Skeletal muscle satellite cell (primary cell): Measurements from ENCODE around the gene SLC2A10.
A peak's percentile ranks its signal among the peaks of the same experiment; 100 is the strongest.

Source experiments
- H3K27me3 ChIP-seq: 2 replicates; pipeline ENCODE4 v1.7.0; 2013; ENCODE audit warnings: low read length; ENCODE audit not compliant: control insufficient read depth, insufficient read depth
- H3K36me3 ChIP-seq: 2 replicates; pipeline ENCODE4 v1.7.0; 2013; ENCODE audit warnings: mild to moderate bottlenecking, control low read depth, low read length; ENCODE audit not compliant: insufficient read depth
- H3K4me1 ChIP-seq: 2 replicates; pipeline ENCODE4 v1.7.0; 2013; ENCODE audit warnings: low read length; ENCODE audit not compliant: control insufficient read depth, insufficient read depth
- H3K4me2 ChIP-seq: 2 replicates; pipeline ENCODE4 v1.7.0; 2013; ENCODE audit warnings: mild to moderate bottlenecking, low read length
- H3K4me3 ChIP-seq: 2 replicates; pipeline ENCODE4 v1.7.0; 2013; ENCODE audit warnings: low read length
- H3K9ac ChIP-seq: 2 replicates; pipeline ENCODE4 v1.7.0; 2013; ENCODE audit warnings: mild to moderate bottlenecking, low read depth, low read length, moderate library complexity
- H3K9me3 ChIP-seq: replicated peaks from 2 replicates; pipeline ENCODE4 v1.7.0; 2013; ENCODE audit warnings: mild to moderate bottlenecking, control low read depth, low read length

The SLC2A10 gene

DNA sequence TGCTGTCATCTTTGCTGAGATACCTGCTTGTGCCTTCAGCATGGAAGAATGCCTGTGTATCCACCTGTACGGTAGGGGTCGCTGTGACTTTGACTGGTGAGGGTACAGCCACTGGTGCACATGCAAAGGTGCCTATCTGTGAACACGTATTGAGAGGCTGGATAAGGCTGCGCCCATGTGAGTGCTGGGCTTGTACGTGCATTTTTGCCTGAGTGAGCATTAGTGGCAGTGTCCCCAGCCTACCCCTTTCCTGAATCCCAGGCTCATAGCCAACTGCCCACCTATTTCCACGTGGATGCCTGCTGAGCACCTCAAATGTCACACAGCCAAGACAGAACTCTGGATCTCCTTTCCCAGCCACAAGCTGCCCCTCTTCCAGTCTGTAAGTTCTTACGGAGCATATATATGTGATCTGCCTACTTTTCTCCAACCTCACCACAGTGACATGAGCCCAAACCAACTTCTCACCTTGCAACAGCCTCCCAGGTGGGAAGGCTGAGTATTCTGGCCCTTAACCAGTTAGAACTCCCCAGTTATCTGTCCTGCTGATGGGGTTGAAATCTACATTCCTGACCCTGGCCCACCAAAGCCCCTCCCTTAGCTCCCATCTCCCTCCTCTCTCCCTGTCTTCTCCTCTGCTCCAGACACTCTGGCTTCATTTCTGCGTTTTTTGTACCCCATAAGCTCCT is 1.1 kb upstream of the SLC2A10 start:
- Histone ChIP-seq H3K4me2 (no peak overlapping the region), H3K36me3 (no peaks in the 10 kb centered on the region), H3K9ac (no peak overlapping the region), H3K27me3 (peaks cover 17% of the 10 kb centered on the region), H3K9me3 (no peaks in the 10 kb centered on the region), H3K4me1 (peaks cover 7% of the 10 kb centered on the region), H3K4me3 (no peak overlapping the region)

DNA sequence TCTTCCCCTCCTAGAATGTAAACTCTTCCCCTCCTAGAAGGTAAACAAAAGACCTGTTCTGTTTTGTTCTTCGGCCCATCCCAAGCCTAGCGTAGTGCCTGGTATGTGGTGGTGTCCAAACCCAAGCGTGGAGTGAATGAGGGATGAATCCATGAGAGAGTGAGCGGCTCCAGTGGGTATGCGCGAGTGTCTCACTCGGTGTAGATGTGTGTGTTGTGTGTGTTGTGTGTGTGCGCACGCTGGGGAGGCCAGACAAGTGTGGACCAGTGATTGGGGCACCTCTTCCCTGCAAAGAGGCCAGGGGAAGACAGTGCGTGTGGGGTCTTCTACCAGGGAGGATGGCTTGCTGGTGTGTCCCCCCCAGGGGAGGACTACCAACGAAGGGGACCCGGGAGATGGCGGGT is 392 bp upstream of the SLC2A10 start:
- Histone ChIP-seq H3K4me2 (peak overlapping the region; percentile 90), H3K27me3 (peaks cover 17% of the 10 kb centered on the region), H3K4me3 (peak overlapping the region; percentile 84), H3K9me3 (no peaks in the 10 kb centered on the region), H3K9ac (peak overlapping the region; percentile 91), H3K36me3 (no peaks in the 10 kb centered on the region), H3K4me1 (peaks cover 7% of the 10 kb centered on the region)

DNA sequence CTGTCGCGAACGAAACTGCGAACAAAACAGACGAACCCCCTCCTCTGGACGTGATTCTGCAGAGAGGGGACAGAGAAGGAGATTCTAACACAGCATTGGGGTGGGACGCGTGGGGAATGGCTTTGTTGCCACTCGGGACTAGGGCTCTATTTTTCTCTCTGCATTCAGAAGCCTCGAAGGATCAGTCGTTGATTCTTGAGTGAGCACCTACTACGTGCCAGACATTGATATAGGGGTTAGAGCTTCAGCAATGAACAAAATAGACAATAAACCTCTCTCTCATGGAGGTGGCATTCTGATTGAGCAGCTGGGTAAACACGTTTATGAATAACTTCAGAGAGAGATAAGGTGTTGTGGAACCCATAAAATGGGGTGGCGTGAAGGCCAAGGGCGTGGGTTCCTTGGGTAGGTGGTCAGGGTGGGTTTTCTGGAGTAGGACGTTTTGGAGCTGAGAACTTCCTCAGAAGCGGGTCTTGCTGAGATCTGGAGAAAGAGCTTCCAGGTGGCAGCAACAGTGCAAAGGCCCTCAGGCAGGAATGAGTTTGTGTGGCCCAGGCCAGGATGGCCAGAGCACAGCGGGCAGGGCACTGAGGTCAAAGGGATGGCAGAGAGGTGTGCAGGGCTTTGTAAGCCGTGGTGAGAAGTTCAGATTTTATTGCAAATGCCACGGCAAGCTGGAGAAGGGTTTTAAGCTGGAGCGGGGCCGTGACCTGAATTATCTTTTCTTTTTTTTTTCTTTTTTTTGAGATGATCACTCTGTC is 884 bp downstream of the SLC2A10 start:
- no peaks in the 10 kb centered on the region for H3K9me3 ChIP-seq
- peaks cover 10% of the 10 kb centered on the region for H3K27me3 ChIP-seq
- peak overlapping the region; percentile 91 for H3K9ac ChIP-seq
- H3K4me2 ChIP-seq = peak overlapping the region; percentile 90
- no peaks in the 10 kb centered on the region for H3K36me3 ChIP-seq
- peak overlapping the region; percentile 84 for H3K4me3 ChIP-seq
- peaks cover 11% of the 10 kb centered on the region for H3K4me1 ChIP-seq

DNA sequence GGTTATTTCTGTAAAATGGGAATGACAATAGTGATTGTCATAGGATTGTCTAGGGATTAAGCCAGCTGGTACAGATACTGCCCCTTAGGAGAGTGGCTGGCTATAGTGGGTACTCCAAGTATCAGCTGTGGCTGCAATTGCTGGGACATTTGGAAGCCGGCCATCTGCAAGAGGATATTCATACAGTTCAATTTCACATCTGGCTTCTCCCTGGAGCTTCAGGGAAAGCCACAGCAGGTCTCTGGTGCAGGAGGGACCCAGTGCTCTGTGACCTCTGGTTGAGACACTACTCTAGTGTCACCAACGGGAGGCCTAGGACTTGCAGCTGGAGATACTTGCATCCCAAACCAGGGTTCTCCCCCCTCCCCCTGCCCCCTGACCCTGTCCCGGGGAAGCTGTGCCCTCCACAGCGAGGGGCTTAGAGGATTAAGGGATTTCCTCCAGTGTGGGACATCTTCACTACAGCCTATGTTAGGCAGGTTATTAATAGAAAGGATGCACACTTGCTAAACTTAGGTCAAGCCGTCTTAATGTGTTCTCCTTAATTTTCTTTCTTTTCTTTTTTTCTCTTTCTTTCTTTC is 2.7 kb downstream of the SLC2A10 start:
- peaks cover 14% of the 10 kb centered on the region for H3K4me1 ChIP-seq
- H3K9me3 ChIP-seq = no peaks in the 10 kb centered on the region
- H3K27me3 ChIP-seq = no peaks in the 10 kb centered on the region
- no peak overlapping the region for H3K9ac ChIP-seq
- H3K4me3 ChIP-seq = no peak overlapping the region
- no peak overlapping the region for H3K4me2 ChIP-seq
- no peaks in the 10 kb centered on the region for H3K36me3 ChIP-seq

DNA sequence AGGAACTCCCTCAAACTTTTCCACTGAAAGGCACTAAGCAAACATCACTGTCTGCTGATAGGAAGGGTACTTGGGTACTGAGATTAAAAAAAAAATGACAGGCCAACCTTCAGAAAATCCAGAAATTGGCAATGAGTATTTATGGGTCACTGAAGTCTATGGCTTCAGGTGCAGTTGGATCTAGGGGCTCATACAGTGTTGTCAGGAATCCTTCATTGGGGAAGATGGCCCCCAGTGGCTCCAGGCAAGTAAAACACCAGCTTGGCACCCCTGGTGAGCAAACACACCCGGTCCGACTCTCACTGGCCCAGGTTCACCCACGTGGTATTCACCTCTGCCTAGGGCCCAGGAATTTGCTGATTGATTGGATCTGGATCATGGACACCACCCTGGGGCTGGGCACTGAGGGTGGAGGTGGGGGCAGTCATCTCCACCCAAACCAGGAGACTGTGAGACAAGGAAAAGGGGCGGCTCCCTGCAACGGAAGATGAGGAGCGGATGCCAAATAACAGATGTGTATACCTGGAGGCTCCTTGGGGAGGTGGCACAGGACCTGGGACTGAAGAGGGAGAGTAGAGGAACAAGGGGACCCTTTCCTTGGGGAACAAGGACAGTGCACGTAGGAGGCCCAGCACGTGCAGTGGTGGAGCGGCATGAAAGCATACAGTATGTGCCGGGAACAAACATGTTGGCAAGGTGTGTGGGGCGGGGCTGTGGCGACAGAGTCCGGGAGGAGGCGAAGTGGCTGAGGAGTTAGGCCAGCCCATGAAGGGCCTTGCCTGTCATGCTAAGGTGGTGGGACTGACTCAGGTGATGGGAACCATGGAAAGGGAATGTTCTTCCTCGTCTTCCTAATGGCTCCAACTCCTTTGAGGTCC is 4.7 kb downstream of the SLC2A10 start:
- Histone ChIP-seq H3K4me3 (no peak overlapping the region), H3K9ac (no peak overlapping the region), H3K4me1 (peaks cover 14% of the 10 kb centered on the region), H3K27me3 (no peaks in the 10 kb centered on the region), H3K4me2 (no peak overlapping the region), H3K9me3 (no peaks in the 10 kb centered on the region), H3K36me3 (no peaks in the 10 kb centered on the region)

DNA sequence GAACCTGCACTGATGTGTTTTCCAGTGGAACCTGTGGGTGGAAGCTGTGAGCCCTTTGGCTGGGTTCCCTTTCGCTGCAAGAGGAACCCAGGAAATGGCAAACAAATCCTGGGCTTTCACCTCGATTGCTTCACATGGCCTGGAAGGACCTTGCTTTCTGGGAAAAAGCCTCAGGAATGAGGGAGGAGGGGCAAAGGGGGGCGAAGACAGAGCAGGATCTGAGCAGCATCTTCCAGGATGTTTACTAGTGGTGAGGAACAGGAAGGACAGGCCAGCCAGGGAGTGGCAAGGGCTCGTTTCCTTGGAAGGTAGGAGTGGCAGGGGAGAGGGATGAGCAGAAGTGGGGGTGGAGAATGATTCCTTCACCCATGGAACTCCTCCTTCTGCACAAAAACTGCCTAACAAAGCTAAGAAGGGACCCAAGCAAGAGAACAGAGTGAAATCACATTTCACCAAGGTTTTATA is 5.9 kb downstream of the SLC2A10 start:
- Histone ChIP-seq H3K36me3 (peaks cover 6% of the 10 kb centered on the region), H3K9me3 (no peaks in the 10 kb centered on the region), H3K4me1 (peaks cover 11% of the 10 kb centered on the region), H3K4me2 (no peak overlapping the region), H3K4me3 (no peak overlapping the region), H3K27me3 (no peaks in the 10 kb centered on the region), H3K9ac (no peak overlapping the region)

DNA sequence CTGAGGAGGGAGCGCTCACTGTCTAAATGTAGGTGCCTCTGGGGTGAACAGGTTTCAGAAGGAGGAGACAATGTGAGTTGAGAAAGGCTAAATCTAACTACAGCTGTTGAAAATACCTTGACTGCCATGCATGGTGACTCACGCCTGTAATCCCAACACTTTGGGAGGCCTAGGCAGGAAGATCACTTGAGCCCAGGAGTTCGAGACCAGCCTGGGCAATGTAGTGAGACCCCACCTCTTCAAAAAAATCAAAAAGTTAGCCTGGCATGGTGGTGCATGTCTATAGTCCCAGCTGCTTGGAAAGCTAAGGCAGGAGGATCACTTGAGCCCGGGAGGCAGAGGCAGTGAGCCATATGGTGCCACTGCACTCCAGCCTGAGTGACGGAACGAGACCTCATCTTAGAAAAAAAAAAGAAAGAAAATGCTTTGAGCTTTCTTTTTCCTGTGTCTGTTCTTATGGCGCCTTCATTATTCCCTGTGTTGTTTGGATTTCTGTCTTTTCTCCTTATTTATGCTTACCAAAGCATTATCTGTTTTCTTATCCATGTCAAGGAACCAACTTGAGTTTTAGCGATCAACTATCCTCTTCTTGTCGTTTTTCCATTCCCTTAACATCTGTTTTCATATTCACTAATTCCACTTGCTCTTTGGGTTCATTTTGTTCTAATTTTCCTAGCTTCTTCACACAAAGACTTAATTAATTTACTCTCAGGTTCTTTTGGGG is 8.5 kb downstream of the SLC2A10 start:
- Histone ChIP-seq H3K27me3 (no peaks in the 10 kb centered on the region), H3K4me1 (peaks cover 7% of the 10 kb centered on the region), H3K36me3 (peaks cover 8% of the 10 kb centered on the region), H3K9ac (no peak overlapping the region), H3K4me2 (no peak overlapping the region), H3K4me3 (no peak overlapping the region), H3K9me3 (no peaks in the 10 kb centered on the region)

DNA sequence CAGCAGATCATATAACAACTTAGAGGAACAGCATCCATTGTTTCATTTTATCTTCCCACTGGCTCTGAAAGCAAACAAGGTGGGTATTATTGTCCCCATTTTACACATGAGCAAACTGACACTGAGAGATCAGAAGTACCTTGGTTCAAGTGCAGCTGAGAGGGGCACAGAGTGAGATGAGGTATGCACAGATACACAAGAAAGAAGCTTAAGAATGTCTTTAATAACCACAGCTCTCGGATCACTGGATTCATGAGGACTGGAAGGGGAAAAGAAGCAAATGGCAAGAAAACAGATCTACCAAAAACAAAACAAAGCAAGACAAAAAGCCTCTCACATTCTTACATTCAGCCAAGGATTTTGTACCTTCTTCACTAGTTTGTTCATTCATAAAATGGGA is 10.6 kb downstream of the SLC2A10 start:
- Histone ChIP-seq H3K4me1 (peaks cover 6% of the 10 kb centered on the region), H3K27me3 (no peaks in the 10 kb centered on the region), H3K9me3 (no peaks in the 10 kb centered on the region), H3K4me3 (no peak overlapping the region), H3K9ac (no peak overlapping the region), H3K4me2 (no peak overlapping the region), H3K36me3 (peaks cover 12% of the 10 kb centered on the region)

DNA sequence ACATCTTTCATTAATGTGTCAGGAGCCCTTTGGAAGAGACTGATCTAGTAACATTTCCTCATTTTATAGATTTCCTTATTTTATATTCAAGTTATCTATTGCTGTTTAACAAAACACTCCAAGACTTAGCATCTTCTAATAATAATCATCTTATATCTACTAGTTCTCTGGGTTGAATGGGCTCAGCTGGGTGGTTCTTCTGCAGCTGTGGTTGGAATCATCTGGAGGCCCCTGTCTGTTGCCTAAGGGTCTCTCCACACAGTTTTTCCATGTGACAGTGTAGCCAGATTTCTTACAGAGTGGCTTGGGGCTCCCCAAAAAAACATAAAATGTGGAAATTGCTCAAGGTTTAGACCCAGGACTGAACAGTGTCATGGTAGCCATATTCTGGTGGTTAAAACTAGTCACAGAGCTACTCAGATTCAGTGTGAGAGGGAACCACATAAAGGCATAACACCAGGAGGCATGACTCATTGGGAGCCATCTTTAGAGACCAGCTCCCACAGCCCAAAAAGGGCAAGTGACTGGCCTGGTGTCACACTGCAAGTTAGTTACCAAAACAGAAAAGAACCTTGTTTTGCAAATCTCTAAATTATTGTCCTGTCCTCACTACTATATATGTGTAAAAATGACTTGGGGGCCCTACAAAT is 11.5 kb downstream of the SLC2A10 start:
- H3K4me3 ChIP-seq = no peak overlapping the region
- no peak overlapping the region for H3K4me2 ChIP-seq
- no peak overlapping the region for H3K9ac ChIP-seq
- H3K27me3 ChIP-seq = no peaks in the 10 kb centered on the region
- H3K9me3 ChIP-seq = no peaks in the 10 kb centered on the region
- peaks cover 21% of the 10 kb centered on the region for H3K36me3 ChIP-seq
- no peaks in the 10 kb centered on the region for H3K4me1 ChIP-seq

DNA sequence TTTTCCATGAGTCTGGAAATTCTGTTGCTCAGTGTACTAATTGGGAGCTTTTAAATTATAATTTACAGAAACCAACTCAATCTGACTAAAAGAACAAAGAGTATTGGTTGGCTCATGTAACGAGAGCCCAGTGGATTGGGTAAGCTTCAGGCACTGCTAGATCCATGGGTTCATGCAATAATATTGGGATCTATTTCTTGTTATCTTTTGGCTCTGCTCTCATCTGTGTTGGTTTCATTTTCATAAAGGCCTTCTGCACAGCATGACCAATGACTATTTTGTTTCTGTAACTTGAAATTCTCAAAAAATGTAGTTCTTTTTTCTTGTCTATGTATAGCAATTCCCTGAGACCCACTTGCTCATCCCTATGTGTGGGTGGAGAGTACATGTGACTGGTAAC is 12.0 kb downstream of the SLC2A10 start:
- Histone ChIP-seq H3K4me3 (no peak overlapping the region), H3K36me3 (peaks cover 22% of the 10 kb centered on the region), H3K9me3 (no peaks in the 10 kb centered on the region), H3K9ac (no peak overlapping the region), H3K27me3 (no peaks in the 10 kb centered on the region), H3K4me2 (no peak overlapping the region), H3K4me1 (no peaks in the 10 kb centered on the region)
